Thyroid gland (tissue), 4 donors: ENCODE data around the gene DNAJC1. TPM values are rescaled to one million over a fixed set of nuclear protein-coding genes. Genes with fewer than 3 reads are reported as not detected.

Source experiments
- DNase-seq, 2 donors: peaks; one replicate each; pipeline ENCODE4 v3.0.0-alpha.2; 2019
- H3K27ac ChIP-seq, 3 donors: fragments of 200-600 bp; sonication (generic); 1 replicate in 2 of 3; 2 replicates in 1 of 3; pipeline ENCODE4 v1.5.1; 2016 to 2019; ENCODE audit warnings: mild to moderate bottlenecking in 1 of 3, moderate library complexity in 1 of 3
- H3K27me3 ChIP-seq: fragments of 200-600 bp; sonication (generic); one replicate; pipeline ENCODE4 v1.5.1; 2019
- H3K36me3 ChIP-seq, 2 donors: fragments of 200-600 bp; sonication (generic); one replicate each; pipeline ENCODE4 v1.5.1; 2016 to 2019
- H3K4me1 ChIP-seq, 2 donors: fragments of 200-600 bp; sonication (generic); one replicate each; pipeline ENCODE4 v1.5.1; 2017 to 2019
- H3K4me3 ChIP-seq, 3 donors: fragments of 200-600 bp; sonication (generic); replicated peaks in 1 of 3; 1 replicate in 2 of 3; 2 replicates in 1 of 3; pipeline ENCODE4 v1.5.1; 2016; ENCODE audit warnings: mild to moderate bottlenecking in 1 of 3
- H3K9me3 ChIP-seq: fragments of 200-600 bp; sonication (generic); one replicate; pipeline ENCODE4 v1.5.1; 2017
- CTCF ChIP-seq, 6 experiments: fragments of 200-600 bp in 3 of 6; fragments of 450-650 bp in 3 of 6; sonication (generic) in 3 of 6; IDR thresholded peaks; one replicate each; pipeline ENCODE4 v1.5.1; 2016 to 2019; ENCODE audit warnings: antibody characterized with exemption in 6 of 6, mild to moderate bottlenecking in 2 of 6, inconsistent platforms in 1 of 6, moderate library complexity in 1 of 6
- POLR2A ChIP-seq, 2 donors: fragments of 450-650 bp; IDR thresholded peaks; one replicate each; pipeline ENCODE4 v1.6.1; 2017; ENCODE audit warnings: antibody characterized with exemption in 2 of 2, mild to moderate bottlenecking in 2 of 2, moderate library complexity in 1 of 2
- WGBS, 2 donors: methylation state at CpG; one replicate each; pipeline ENCODE4 v1.1.5; 2017; 5-methylcytosine and 5-hydroxymethylcytosine counted together
- intact Hi-C: fragments of 100-400 bp; cut with DNase I; formaldehyde crosslinking; loops from one replicate; pipeline ENCODE4 v1.15.1; 2023
- total RNA-seq, 4 donors: library from RNA; depleted of rRNA; stranded (reverse); fragments of >200 nt; gene quantifications; one replicate each; pipeline ENCODE4 v1.2.3, GENCODE V29; 2016

DNAJC1 gene
- total RNA-seq, 4 donors from 2014 or later = 73.4 to 157 (median 95.6) TPM

DNA sequence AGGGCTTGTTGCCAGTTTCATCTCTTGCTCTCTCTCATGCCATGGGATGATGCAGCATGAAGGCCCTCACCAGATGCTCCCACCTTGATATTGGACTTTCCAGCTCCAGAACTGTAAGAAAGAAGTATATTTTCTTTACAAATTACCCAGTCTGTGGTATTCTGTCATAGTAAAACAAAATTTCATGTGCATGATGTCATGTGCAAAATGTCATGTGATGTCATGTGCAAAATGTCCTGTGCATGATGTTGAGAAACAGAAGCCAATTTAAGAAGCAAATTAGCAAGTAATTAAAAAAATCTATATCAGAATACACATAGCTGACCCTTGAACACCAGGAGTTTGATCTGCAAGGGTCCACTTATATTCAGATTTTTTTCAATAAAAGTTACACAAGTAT is 56.6 kb downstream of the DNAJC1 start:
- no peaks in the 10 kb centered on the region for H3K9me3 ChIP-seq
- peaks cover 0 to 9% of the 10 kb centered on the region in 2 donors for H3K4me1 ChIP-seq
- H3K4me3 ChIP-seq = no peak overlapping the region
- no peaks in the 10 kb centered on the region for H3K27me3 ChIP-seq
- no peak for TF ChIP-seq CTCF (IDR thresholded peaks at IDR 0.05)
- TF ChIP-seq POLR2A (IDR thresholded peaks at IDR 0.05) = no peak
- intact Hi-C loops = no loop called here
- no peak for DNase-seq
- no peaks in the 10 kb centered on the region for H3K36me3 ChIP-seq
- no peak overlapping the region for H3K27ac ChIP-seq

GRCh38 chr10:21944727-21945386 is 58.7 kb downstream of the DNAJC1 start:
- H3K4me3 ChIP-seq = no peak overlapping the region
- WGBS, 2 donors = 62 to 69% methylated on average over 2 of the region's 2 CpGs
- H3K4me1 ChIP-seq = peaks cover 0 to 9% of the 10 kb centered on the region in 2 donors
- no peaks in the 10 kb centered on the region for H3K27me3 ChIP-seq
- intact Hi-C loops = no loop called here
- no peak overlapping the region for H3K27ac ChIP-seq
- no peak for DNase-seq
- TF ChIP-seq CTCF (IDR thresholded peaks at IDR 0.05) = no peak
- no peak for TF ChIP-seq POLR2A (IDR thresholded peaks at IDR 0.05)
- no peaks in the 10 kb centered on the region for H3K36me3 ChIP-seq
- no peaks in the 10 kb centered on the region for H3K9me3 ChIP-seq

DNA sequence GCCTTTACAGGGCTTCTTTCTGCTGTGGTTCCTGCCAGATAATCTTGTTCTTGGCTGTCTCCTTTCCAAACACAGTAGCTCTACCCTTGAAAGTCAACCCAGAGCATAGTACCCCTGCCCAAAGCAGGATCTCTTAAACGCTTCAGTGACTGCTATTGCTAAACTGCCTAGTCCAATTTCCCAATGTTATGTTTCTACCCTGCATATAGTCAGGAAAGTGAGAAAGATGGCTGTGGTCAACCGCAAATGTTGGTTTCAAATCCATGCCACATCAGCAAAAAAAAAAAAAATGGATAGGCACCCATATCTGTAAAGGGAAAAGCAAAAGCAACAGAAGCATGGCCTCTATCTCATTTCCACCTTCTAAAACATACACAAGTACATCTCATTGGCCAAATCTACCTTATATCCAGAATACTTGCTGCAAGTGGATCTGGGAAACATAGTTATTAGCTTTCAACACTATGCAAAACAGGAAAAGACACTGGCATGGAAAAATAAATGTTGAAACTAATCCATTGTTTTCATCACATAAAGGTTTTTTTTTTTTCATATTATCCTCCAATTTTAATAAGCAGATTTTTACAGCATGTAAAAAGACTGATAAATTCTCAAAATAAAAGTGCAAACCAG is 59.8 kb downstream of the DNAJC1 start:
- Histone ChIP-seq H3K27me3 (no peaks in the 10 kb centered on the region), H3K36me3 (no peaks in the 10 kb centered on the region), H3K4me3 (no peak overlapping the region), H3K4me1 (peaks cover 0 to 9% of the 10 kb centered on the region in 2 donors), H3K27ac (no peak overlapping the region), H3K9me3 (no peaks in the 10 kb centered on the region)
- 78 to 83% methylated on average over 2 of the region's 2 CpGs for WGBS, 2 donors
- TF ChIP-seq CTCF (IDR thresholded peaks at IDR 0.05) (no peak), POLR2A (IDR thresholded peaks at IDR 0.05) (no peak)
- intact Hi-C loops = no loop called here
- DNase-seq = no peak

DNA sequence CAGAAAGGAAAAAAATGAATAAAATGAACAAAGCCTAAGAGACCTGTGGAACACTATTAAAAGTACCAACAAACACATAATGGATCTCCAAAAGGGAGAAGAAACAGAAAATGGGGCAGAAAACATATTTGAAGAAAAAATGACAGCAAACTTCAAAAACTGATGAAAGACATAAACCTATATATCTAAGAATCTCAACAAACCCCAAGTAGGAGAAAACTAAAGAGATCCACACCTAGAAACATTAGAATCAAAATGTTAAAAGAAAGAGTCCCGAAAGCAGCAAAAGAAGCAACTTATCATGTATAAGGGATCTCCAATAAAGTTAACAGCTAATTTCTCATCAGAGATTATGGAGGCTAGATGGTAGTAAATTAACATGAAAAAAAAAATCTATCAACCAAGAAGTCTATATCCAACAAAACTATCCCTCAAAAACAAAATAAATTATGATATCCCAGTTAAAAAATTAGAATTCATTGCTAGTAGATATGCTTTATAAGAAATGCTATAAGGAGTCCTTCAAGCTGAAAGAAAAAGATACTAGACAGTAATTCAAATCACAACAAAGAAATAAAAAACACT is 68.0 kb downstream of the DNAJC1 start:
- TF ChIP-seq POLR2A (IDR thresholded peaks at IDR 0.05) = no peak
- no peak for TF ChIP-seq CTCF (IDR thresholded peaks at IDR 0.05)
- no peak for DNase-seq
- WGBS, 2 donors = 97 to 100% methylated on average over 1 of the region's 1 CpG
- no peak overlapping the region for H3K4me3 ChIP-seq
- H3K27ac ChIP-seq = no peak overlapping the region
- H3K27me3 ChIP-seq = no peaks in the 10 kb centered on the region
- intact Hi-C loops = no loop called here
- no peaks in the 10 kb centered on the region for H3K36me3 ChIP-seq
- no peaks in the 10 kb centered on the region for H3K9me3 ChIP-seq
- no peaks in the 10 kb centered on the region for H3K4me1 ChIP-seq

GRCh38 chr10:21934307-21934706 is 69.2 kb downstream of the DNAJC1 start:
- Histone ChIP-seq H3K9me3 (no peaks in the 10 kb centered on the region), H3K27me3 (no peaks in the 10 kb centered on the region), H3K4me3 (no peak overlapping the region), H3K4me1 (no peaks in the 10 kb centered on the region), H3K27ac (no peak overlapping the region), H3K36me3 (no peaks in the 10 kb centered on the region)
- WGBS, 2 donors = 98% methylated on average over 1 of the region's 1 CpG
- intact Hi-C loops = no loop called here
- TF ChIP-seq CTCF (IDR thresholded peaks at IDR 0.05) (no peak), POLR2A (IDR thresholded peaks at IDR 0.05) (no peak)
- DNase-seq = no peak
